CD14-positive monocyte (primary cell): ENCODE data around the gene HOXB4. TPM values are rescaled to one million over a fixed set of nuclear protein-coding genes. Genes with fewer than 3 reads are reported as not detected.

ENCODE experiments used
- DNase-seq, 3 donors: peaks; one replicate each; pipeline ENCODE4 v3.0.0-alpha.2; 2011 to 2022
- H2AFZ ChIP-seq: 2 replicates; pipeline ENCODE4 v1.6.0; 2012; ENCODE audit warnings: mild to moderate bottlenecking, low read depth, low read length, inconsistent platforms; ENCODE audit not compliant: insufficient read depth, poor library complexity, severe bottlenecking
- H3K27ac ChIP-seq, 2 donors: 1 replicate in 1 of 2; 2 replicates in 1 of 2; pipeline ENCODE4 v1.5.1; 2012 to 2013; ENCODE audit warnings: low read length in 2 of 2, control low read depth in 1 of 2, inconsistent platforms in 1 of 2, low read depth in 1 of 2, mild to moderate bottlenecking in 1 of 2
- H3K27me3 ChIP-seq, 2 donors: one replicate each; pipeline versions ENCODE4 v1.6.0 to v1.6.1; 2011 to 2013; ENCODE audit warnings: low read length in 2 of 2; ENCODE audit not compliant: control insufficient read depth in 2 of 2, insufficient read depth in 2 of 2
- H3K36me3 ChIP-seq, 2 donors: replicated peaks in 1 of 2; 1 replicate in 1 of 2; 2 replicates in 1 of 2; pipeline versions ENCODE4 v1.5.1 to v1.6.1; 2012 to 2013; ENCODE audit warnings: low read length in 2 of 2, control low read depth in 1 of 2, inconsistent platforms in 1 of 2, mild to moderate bottlenecking in 1 of 2; ENCODE audit not compliant: insufficient read depth in 2 of 2, control insufficient read depth in 1 of 2
- H3K4me1 ChIP-seq, 2 donors: 1 replicate in 1 of 2; 2 replicates in 1 of 2; pipeline versions ENCODE4 v1.5.1 to v1.6.1; 2012 to 2013; ENCODE audit warnings: low read length in 2 of 2, control low read depth in 1 of 2, inconsistent platforms in 1 of 2, mild to moderate bottlenecking in 1 of 2, moderate library complexity in 1 of 2; ENCODE audit not compliant: insufficient read depth in 2 of 2, control insufficient read depth in 1 of 2
- H3K4me2 ChIP-seq: replicated peaks from 2 replicates; pipeline ENCODE3; 2012; ENCODE audit warnings: low read length, moderate library complexity, mild to moderate bottlenecking; ENCODE audit not compliant: poor library complexity, severe bottlenecking; ENCODE audit errors: extremely low read depth
- H3K4me3 ChIP-seq, 3 experiments: fragments of 200-600 bp in 1 of 3; sonication (generic) in 1 of 3; replicated peaks in 1 of 3; 1 replicate in 2 of 3; 2 replicates in 1 of 3; pipeline ENCODE4 v1.5.1; 2011 to 2013; ENCODE audit warnings: low read length in 3 of 3, mild to moderate bottlenecking in 3 of 3, control low read depth in 2 of 3, low read depth in 2 of 3, inconsistent platforms in 1 of 3, moderate library complexity in 1 of 3
- H3K79me2 ChIP-seq: 2 replicates; pipeline ENCODE4 v1.6.0; 2012; ENCODE audit warnings: mild to moderate bottlenecking, control low read depth, inconsistent platforms, low read length, moderate library complexity; ENCODE audit not compliant: insufficient read depth
- H3K9ac ChIP-seq: 2 replicates; pipeline ENCODE4 v1.6.0; 2017; ENCODE audit warnings: low read length, mild to moderate bottlenecking; ENCODE audit not compliant: insufficient read depth, poor library complexity, severe bottlenecking
- H3K9me3 ChIP-seq, 2 donors: replicated peaks in 1 of 2; 1 replicate in 1 of 2; 2 replicates in 1 of 2; pipeline versions ENCODE4 v1.5.1 to v1.6.1; 2012 to 2013; ENCODE audit warnings: low read length in 2 of 2, control low read depth in 1 of 2; ENCODE audit not compliant: control insufficient read depth in 1 of 2, insufficient read depth in 1 of 2
- H4K20me1 ChIP-seq: 2 replicates; pipeline ENCODE4 v1.6.0; 2012; ENCODE audit warnings: mild to moderate bottlenecking, low read length, control low read depth, moderate library complexity; ENCODE audit not compliant: insufficient read depth
- H3K27ac Mint-ChIP-seq, 7 donors: one replicate each; pipeline ENCODE4 v1.8.0; 2020; ENCODE audit warnings: mild to moderate bottlenecking in 7 of 7, mixed read lengths in 7 of 7, moderate library complexity in 6 of 7, inconsistent platforms in 2 of 7
- H3K27me3 Mint-ChIP-seq, 3 donors: one replicate each; pipeline ENCODE4 v1.8.0; 2021 to 2022; ENCODE audit warnings: low read depth in 3 of 3, mild to moderate bottlenecking in 3 of 3, mixed read lengths in 3 of 3, moderate library complexity in 3 of 3, inconsistent platforms in 1 of 3
- H3K36me3 Mint-ChIP-seq, 2 donors: one replicate each; pipeline ENCODE4 v1.8.0; 2020; ENCODE audit warnings: mixed read lengths in 2 of 2, inconsistent platforms in 1 of 2, mild to moderate bottlenecking in 1 of 2
- H3K4me1 Mint-ChIP-seq: one replicate; pipeline ENCODE4 v1.8.0; 2020; ENCODE audit warnings: mild to moderate bottlenecking, mixed read lengths
- H3K4me3 Mint-ChIP-seq, 2 donors: one replicate each; pipeline ENCODE4 v1.8.0; 2020; ENCODE audit warnings: mild to moderate bottlenecking in 2 of 2, mixed read lengths in 2 of 2, moderate library complexity in 1 of 2
- H3K9me3 Mint-ChIP-seq, 7 donors: one replicate each; pipeline ENCODE4 v1.8.0; 2020 to 2022; ENCODE audit warnings: mixed read lengths in 7 of 7, mild to moderate bottlenecking in 6 of 7, moderate library complexity in 6 of 7, inconsistent platforms in 2 of 7
- CTCF ChIP-seq: fragments of 200-600 bp; IDR thresholded peaks from one replicate; pipeline ENCODE4 v1.8.0; 2022; ENCODE audit warnings: antibody characterized with exemption, mild to moderate bottlenecking
- WGBS: methylation state at CpG from one replicate; pipeline ENCODE4 v1.1.5; 2013; ENCODE audit warnings: missing lambda C conversion rate; ENCODE audit not compliant: insufficient coverage; 5-methylcytosine and 5-hydroxymethylcytosine counted together
- intact Hi-C, 2 donors: fragments of 100-400 bp; cut with micrococcal nuclease; formaldehyde crosslinking; loops; one replicate each; pipeline versions ENCODE4 v1.15.0 to v1.15.1; 2023
- polyA plus RNA-seq, 3 donors: library from polyadenylated mRNA; depleted of rRNA in 1 of 3; unstranded in 2 of 3; stranded (reverse) in 1 of 3; fragments of 300-500 nt in 2 of 3; fragments of >200 nt in 1 of 3; fragmentation: Illumina TruSeq in 2 of 3; gene quantifications; 1 replicate in 2 of 3; 2 replicates in 1 of 3; pipeline ENCODE4 v1.2.3, GENCODE V29; 2012 to 2021

The HOXB4 gene
- polyA plus RNA-seq, 3 donors = 0.16 TPM; not detected in 2

- H3K27me3 Mint-ChIP-seq = peaks cover 89 to 98% (median 95%) of the 10 kb centered on the region in 3 donors
- 2% methylated on average over 56 of the region's 66 CpGs for WGBS
- Histone ChIP-seq H3K4me1 (peaks cover 5 to 13% of the 10 kb centered on the region in 2 donors), H2AFZ (no peak overlapping the region), H3K27ac (no peak overlapping the region), H3K9ac (no peak overlapping the region), H4K20me1 (no peaks in the 10 kb centered on the region), H3K4me2 (peak overlapping the region; percentile 42), H3K9me3 (peaks cover 0 to 18% of the 10 kb centered on the region in 2 donors), H3K79me2 (no peaks in the 10 kb centered on the region), H3K4me3 (no peak overlapping the region), H3K27me3 (peaks cover 77 to 100% of the 10 kb centered on the region in 2 donors), H3K36me3 (no peaks in the 10 kb centered on the region)
- H3K4me1 Mint-ChIP-seq = peaks cover 8% of the 10 kb centered on the region
- H3K4me3 Mint-ChIP-seq = peak overlapping the region in 1 of 2 donors; percentile 88
- peaks cover 0 to 12% (median 2%) of the 10 kb centered on the region in 7 donors for H3K9me3 Mint-ChIP-seq
- intact Hi-C loops = no loop called here
- TF ChIP-seq CTCF = no peak
- no peak for DNase-seq
- no peak overlapping the region for H3K27ac Mint-ChIP-seq
- H3K36me3 Mint-ChIP-seq = no peaks in the 10 kb centered on the region
These were observed 46.7 kb upstream of the HOXB4 start for GRCh38 chr17:48624544-48625494.

- H3K9me3 Mint-ChIP-seq = peaks cover 0 to 15% (median 1%) of the 10 kb centered on the region in 7 donors
- Histone ChIP-seq H4K20me1 (no peaks in the 10 kb centered on the region), H3K4me2 (no peak overlapping the region), H3K4me3 (no peak overlapping the region), H3K9ac (no peak overlapping the region), H3K9me3 (peaks cover 0 to 22% of the 10 kb centered on the region in 2 donors), H3K36me3 (no peaks in the 10 kb centered on the region), H3K4me1 (peaks cover 5 to 13% of the 10 kb centered on the region in 2 donors), H3K27me3 (peaks cover 81 to 100% of the 10 kb centered on the region in 2 donors), H3K79me2 (no peaks in the 10 kb centered on the region), H2AFZ (no peak overlapping the region), H3K27ac (no peak overlapping the region)
- intact Hi-C loops = no loop called here
- H3K27me3 Mint-ChIP-seq = peaks cover 91 to 99% (median 94%) of the 10 kb centered on the region in 3 donors
- H3K36me3 Mint-ChIP-seq = peaks cover 0 to 2% of the 10 kb centered on the region in 2 donors
- peaks cover 9% of the 10 kb centered on the region for H3K4me1 Mint-ChIP-seq
- TF ChIP-seq CTCF = no peak
- peak overlapping the region in 1 of 2 donors; percentile 77 for H3K4me3 Mint-ChIP-seq
- H3K27ac Mint-ChIP-seq = no peak overlapping the region
- DNase-seq = no peak
- WGBS = 81% methylated on average over 3 of the region's 5 CpGs
These were observed 46.0 kb upstream of the HOXB4 start for GRCh38 chr17:48624118-48624517.
